HG03025 (cell line): ENCODE measurements around the gene KRT84.

Experiments
- ATAC-seq: cut with Tn5 transposase; IDR thresholded peaks from one replicate; pipeline ENCODE4 v1.9.1; 2021; ENCODE audit warnings: mild to moderate bottlenecking, moderate library complexity; ENCODE audit not compliant: unreplicated experiment, low FRiP score

The KRT84 gene

GRCh38 chr12:52385226-52385702 is at the start of gene KRT84:
TSS of gene KRT84 (minus strand) at chr12:52385652. CDS start at chr12:52385585, 67 bp downstream.
- no peak for ATAC-seq

GRCh38 chr12:52434760-52435530 is 49.5 kb upstream of the KRT84 start:
- no peak for ATAC-seq

- no peak for ATAC-seq
Measured at GRCh38 chr12:52434081-52434733, 48.8 kb upstream of the KRT84 start, which contains the start of gene KRT75. TSS of gene KRT75 (minus strand) at chr12:52434371. CDS start at chr12:52434304, 67 bp downstream.

DNA sequence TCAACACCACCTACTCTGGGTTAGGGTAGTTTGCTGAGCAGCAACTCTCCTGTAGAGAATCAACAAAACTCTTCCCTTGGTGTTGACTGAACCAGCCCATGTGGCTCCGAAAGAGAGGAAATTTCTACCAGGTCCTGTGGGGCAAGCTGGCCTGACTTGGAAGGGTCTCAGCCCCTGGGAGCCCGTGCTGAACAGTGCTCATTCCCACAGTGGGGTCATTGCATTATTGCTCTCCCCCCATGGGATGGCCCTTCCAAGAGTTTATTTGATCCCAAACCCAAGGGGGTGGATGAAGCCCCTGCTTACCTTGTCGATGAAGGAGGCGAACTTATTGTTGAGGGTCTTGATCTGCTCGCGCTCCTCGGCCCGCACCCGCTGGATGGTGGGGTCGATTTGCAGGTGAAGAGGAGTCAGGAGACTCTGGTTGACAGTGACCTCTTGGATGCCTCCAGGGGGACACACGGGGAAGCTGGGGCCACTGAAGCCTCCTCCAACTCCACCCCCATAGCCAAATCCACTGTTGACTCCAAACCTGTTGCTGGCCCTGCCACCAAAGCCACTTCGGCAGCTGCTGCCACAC is 48.1 kb upstream of the KRT84 start:
- ATAC-seq: no peak

DNA sequence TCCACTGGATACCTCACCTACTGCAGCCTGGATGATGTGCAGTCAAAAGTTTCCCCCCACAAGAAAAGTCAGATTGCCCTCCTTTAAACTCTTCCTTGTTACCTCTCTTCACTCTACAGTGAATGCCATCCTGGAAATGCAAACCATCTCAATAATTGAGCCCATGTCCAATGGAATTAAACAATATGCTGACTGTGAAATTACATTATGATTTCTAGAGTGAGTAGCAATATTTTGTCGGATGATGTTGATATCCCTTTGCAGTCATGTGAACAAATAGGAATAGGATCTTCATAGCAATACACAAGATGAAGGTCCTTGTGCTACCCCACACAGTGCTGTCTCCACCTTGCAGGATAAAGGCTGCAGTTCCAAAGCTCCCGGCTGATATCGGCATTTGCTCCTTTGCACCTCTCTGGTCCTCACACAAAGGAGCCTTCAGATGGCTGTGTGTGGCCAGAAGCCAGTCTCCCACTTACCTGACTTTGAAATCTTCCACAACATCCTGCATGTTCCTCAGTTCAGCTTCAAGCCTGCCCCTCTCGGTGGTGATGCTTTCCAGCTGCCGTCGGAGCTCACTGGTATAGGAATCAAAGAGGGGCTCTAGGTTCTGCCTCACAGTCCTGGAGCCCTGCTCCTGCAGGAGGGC is 47.2 kb upstream of the KRT84 start:
- ATAC-seq: no peak

- ATAC-seq: no peak
Measured at GRCh38 chr12:52428121-52428520, 42.7 kb upstream of the KRT84 start.

- no peak for ATAC-seq
Measured at GRCh38 chr12:52427083-52427482, 41.6 kb upstream of the KRT84 start.

- no peak for ATAC-seq
Measured at GRCh38 chr12:52426034-52426433, 40.6 kb upstream of the KRT84 start.

DNA sequence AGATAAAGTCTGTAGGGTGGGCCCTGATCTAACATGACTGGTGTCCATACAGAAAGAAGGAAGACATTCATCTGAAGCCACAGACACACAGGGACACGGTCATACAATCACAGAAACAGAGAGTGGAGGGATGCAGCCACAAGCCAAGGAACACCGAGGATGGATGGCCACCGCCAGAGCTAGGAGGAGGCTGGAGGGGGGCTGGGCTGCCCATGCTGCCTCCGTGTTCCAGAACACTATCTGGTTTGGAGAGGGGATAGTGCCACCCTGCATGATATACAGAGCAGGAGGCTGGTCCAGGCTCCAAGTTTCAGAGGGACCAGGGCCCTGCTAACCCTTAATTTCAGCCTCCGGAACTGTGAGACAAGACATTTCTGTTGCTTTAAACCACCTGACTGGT is 40.0 kb upstream of the KRT84 start:
- no peak for ATAC-seq

DNA sequence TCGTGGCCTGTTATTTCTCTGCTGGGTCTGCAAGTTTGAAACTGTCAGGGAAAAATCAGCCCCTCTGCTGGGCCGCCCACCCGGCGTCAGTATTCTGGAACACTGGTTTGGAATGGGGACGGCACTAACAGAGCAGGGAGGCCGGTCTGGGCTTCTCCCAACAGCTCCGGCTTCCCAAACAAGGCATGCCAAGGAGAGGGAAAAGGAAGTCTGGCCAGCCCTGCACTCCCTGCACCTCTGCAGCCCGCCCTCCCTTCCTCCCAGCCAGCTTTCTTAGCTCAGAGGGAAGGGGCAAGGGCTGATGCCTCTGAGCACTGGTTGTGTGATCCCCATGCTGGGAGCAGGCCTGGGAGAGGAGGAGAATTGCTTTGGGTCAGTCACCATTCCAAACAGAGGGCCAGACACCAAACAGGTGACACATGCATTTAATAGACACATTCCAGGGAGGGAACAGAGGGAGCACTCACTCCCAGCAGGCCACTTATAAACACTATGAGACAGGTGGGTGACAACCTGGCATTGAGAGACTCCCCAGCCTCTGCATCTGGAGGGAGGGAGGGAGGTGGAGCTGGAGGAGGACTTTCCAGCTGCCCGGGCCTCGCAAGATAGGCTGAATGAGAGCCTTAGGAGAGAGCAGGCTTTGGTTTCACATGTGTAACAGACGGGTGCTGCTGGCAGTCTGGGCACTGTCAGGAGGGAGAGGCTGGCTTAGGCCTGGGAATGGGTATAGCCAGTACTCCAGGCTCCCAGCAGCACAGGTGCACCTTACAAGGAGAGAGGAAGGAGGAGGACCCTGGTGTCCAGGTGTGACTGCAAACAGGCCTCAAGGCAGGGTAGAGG is 38.4 kb upstream of the KRT84 start:
- ATAC-seq: no peak

GRCh38 chr12:52423035-52423434 is 37.6 kb upstream of the KRT84 start:
- no peak for ATAC-seq

DNA sequence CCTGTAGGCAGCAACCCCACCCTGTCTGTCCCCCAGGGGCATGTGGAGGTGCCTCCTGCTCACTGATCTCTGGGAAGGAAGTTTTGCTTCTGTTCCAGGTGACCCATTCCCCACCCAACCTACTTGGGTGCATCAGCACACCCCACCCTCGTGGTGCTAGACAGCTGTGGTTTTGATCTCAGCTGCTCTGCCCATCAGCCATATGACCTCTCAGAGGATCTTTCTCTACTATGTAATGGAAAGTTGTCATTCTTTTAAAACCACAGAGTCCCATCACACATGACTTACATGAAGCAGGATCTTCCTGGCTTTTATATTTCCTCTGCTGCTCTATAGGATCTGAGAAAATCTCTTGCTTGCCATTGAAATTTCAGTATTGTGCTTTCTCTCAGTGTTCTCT is 34.2 kb upstream of the KRT84 start:
- ATAC-seq: no peak

- no peak for ATAC-seq
Measured at GRCh38 chr12:52418576-52419110, 33.2 kb upstream of the KRT84 start.

- no peak for ATAC-seq
Measured at GRCh38 chr12:52417740-52418139, 32.3 kb upstream of the KRT84 start.

DNA sequence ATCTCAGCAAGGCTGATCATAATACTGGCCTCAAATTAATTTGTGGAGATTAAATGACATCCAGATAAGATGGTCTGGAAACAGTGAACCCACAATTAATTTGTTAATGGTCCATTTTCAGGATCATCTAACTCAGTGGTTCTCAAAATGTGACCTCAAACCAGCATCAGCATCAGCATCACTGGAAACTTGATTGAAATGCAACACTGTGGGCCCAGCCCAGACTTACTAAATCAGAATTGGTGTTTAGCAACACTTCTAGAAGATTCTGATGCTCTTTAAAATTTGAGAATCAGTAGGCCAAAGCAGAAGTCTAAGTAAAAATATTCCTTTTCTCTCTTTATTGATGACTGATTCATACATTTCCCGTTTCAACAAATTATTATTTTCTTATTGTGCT is 31.3 kb upstream of the KRT84 start:
- ATAC-seq: no peak

DNA sequence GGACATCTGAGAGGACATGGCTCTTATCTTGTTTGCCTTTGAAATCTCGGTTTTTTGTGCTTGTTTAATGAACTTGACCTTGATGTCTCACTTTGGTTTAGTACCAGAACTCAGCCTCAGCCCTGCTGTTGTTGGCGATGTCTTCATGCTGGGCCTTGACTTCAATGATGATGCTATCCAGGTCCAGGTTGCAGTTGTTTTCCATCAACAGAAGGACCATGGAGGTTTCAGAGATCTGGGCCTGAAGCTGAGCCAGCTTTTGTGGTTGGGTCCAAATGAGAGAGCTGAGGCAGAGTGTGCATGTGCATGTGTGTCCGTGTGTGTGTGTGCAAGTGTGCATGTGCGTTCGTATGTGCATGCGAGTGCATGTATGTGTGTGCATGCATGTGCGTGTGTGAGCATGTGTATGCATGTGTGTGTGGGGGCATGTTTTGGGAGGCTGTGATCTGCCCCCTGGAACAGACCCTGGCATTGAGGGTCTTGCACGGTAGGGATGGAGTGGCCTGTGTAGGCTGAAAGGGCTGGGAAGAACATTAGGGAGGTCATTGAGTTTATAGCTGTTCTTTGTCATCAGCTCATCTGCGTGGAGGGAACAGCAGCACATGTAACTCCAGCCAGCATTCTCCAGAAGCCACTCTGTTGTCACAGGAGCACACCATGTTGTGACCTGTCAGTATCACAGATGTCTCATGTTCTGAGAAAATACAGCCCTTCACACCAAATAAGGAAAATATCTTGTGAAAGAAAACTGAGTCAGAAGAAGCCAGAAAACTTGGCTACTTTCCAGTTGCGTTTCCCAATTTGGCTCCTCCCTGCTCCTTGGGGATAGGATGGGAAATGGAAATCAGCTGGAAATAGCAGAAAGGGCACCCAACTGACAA is 30.7 kb upstream of the KRT84 start:
- no peak for ATAC-seq

- no peak for ATAC-seq
Measured at GRCh38 chr12:52414936-52415335, 29.5 kb upstream of the KRT84 start.

- no peak for ATAC-seq
Measured at GRCh38 chr12:52413782-52414345, 28.4 kb upstream of the KRT84 start.

DNA sequence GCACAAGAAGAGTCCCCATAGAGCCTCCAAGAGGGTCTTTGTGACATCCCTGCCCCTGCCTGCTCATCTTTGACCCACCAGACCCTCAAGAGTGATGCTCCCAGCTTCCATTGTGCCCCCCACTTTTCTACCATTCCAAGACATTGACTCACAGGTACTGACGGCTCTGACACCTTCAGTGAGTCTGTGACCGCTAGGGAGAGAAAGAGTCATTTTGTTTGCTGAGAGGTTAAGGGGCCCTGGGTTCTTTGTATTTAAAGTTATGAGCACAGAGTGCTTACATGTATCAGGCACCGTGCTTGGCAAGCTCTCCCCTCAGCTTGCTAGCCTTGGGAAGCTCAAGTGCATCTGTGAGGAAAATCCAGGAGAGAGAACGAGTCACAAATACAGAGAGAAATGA is 27.8 kb upstream of the KRT84 start:
- ATAC-seq: no peak
